GM12873 (cell line): Measurements from ENCODE around the gene COL21A1.

Source experiments
- TF ChIP-seq, protein P1 (sequence below): IDR thresholded peaks from 2 replicates; pipeline ENCODE4 v1.5.1; 2012; ENCODE audit warnings: low read depth, mild to moderate bottlenecking, moderate library complexity, low read length, control low read depth; ENCODE audit not compliant: insufficient read depth; ENCODE audit errors: missing control alignments

The COL21A1 gene

GRCh38 chr6:56246881-56247653 is at the start of gene COL21A1:
COL21A1 (minus strand) TSS chr6:56247580; CDS start chr6:56182618, 64,962 bp downstream.
- TF ChIP-seq, protein P1, sequence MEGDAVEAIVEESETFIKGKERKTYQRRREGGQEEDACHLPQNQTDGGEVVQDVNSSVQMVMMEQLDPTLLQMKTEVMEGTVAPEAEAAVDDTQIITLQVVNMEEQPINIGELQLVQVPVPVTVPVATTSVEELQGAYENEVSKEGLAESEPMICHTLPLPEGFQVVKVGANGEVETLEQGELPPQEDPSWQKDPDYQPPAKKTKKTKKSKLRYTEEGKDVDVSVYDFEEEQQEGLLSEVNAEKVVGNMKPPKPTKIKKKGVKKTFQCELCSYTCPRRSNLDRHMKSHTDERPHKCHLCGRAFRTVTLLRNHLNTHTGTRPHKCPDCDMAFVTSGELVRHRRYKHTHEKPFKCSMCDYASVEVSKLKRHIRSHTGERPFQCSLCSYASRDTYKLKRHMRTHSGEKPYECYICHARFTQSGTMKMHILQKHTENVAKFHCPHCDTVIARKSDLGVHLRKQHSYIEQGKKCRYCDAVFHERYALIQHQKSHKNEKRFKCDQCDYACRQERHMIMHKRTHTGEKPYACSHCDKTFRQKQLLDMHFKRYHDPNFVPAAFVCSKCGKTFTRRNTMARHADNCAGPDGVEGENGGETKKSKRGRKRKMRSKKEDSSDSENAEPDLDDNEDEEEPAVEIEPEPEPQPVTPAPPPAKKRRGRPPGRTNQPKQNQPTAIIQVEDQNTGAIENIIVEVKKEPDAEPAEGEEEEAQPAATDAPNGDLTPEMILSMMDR: no peak

- TF ChIP-seq, protein P1: no peak
Observed at GRCh38 chr6:56293781-56294180, 46.4 kb upstream of the COL21A1 start.

- TF ChIP-seq, protein P1: peak; percentile 33
Observed at GRCh38 chr6:56292505-56293181, 45.3 kb upstream of the COL21A1 start.

DNA sequence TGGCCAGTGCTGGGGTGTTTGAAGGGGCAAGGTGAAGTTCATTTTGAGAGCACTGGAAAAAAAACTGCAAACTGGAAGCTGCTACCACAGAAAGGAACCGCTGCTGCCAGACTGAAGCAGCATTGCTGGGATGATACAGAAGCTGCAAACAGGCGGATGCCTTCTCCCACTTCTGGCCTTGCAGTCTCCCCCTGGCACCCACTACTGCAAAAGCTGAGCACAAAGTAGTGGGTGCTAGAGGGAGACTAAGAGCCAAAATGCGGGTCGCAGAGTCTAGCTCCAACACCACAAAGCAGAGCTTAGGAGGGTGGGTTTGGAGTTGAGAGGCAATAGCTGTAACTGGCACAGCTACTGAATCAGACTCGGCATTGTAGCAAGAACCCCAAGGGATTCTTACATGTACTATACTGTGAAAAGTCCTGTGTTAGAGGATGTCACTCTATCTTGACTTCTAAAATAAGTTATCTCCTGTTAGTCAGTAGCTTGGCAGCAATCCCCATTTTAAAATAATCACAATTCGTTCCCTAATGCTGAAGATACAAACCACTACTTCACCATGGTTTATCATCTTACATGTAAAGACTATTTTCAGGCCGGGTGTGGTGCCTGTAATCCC is 44.0 kb upstream of the COL21A1 start:
- TF ChIP-seq, protein P1: no peak

DNA sequence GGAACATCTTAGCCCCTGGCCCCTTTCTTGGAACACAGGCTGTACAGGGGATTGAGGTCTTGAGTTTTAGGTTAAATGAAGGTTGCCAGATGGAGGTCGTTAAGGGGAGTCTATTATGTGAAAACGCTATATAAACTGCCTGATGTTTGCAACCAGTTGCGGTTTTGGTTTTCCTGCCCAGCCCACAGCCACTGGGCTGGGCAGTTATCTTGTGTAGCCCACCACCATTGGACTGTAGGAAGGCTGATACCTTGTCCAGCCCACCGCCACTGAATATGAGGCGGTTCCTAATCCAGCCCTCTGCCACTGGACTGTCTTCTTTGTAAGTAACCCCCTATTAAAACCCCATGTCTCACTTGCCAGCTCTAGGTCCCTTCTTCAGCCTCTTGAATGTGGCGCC is 42.3 kb upstream of the COL21A1 start:
- TF ChIP-seq, protein P1: no peak

DNA sequence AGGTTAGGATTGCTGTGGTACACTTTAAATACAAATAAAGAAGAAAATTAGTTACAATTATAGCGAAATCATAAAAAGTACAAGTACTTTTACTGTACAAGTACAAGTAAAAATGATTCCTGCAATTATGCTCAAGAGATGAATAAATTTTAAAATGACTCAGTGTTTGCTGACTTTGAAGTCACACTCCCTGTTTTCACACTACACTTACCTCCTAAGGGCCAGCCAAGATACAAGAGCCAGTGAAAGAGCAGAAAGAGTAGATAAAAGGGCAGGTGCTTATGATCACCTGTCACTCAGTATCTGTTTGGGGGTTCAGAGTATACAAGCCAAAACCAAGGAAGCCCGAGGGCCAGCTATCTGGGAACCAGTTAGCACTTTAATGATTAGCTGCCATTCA is 41.0 kb upstream of the COL21A1 start:
- TF ChIP-seq, protein P1: no peak

- TF ChIP-seq, protein P1: no peak
Observed at GRCh38 chr6:56282391-56282790, 35.0 kb upstream of the COL21A1 start.
